Measurements from ENCODE around the gene CLEC2L. TPM values are rescaled to one million over a fixed set of nuclear protein-coding genes. Genes with fewer than 3 reads are reported as not detected.

Gene CLEC2L
- total and polyA plus RNA-seq, 2 of the 4 experiments (the other 2 are of a cell fraction): not detected

DNA sequence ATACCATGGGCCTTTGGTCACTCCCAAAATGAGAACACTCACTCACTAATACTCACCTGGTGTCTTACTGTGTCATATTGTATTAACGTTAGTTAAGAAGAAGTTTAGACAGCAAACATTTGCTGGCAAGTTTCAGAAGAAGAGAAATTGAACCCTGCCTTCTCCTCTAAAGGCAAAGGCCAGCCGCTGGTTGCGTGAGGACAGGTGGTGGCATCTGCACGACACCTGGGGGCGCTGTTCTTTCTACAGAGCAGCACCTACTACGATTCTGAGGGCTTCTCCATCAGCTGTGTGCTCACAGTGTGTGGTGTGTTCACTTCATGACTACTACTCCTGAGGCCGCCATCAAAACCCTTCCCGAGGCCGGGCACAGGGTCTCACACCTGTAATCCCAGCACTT, 17.9 kb upstream of the CLEC2L start:
- ATAC-seq (ENCODE audit: low read depth): no peak

More for the DNA sequence above, 17.9 kb upstream of the CLEC2L start:
- no peak overlapping the region for H3K56ac ChIP-seq (ENCODE audit: extremely low read depth, insufficient read depth, low read length)
- H3K27ac ChIP-seq (ENCODE audit: insufficient read depth, low read length): no peak overlapping the region
- H3K9me3 ChIP-seq (ENCODE audit: control insufficient read depth, insufficient read depth, low read length): no peaks in the 10 kb centered on the region
- in situ Hi-C loops (cut with MboI; ENCODE audit: low sequenced_read_pairs) (no loop called here), intact Hi-C loops (cut with micrococcal nuclease) (no loop called here), dilution Hi-C loops (cut with HindIII; ENCODE audit: low sequenced_read_pairs, unreplicated experiment) (no loop called here)
- H3K4ac ChIP-seq (ENCODE audit: low read depth, low read length): no peak overlapping the region
- ChIA-PET CTCF (no interaction called here), POLR2A (ENCODE audit: unreplicated experiment) (no interaction called here)
- H3K79me1 ChIP-seq (ENCODE audit: low read depth in 1 of 2, low read length in 2 of 2): no peaks in the 10 kb centered on the region
- H4K91ac ChIP-seq (ENCODE audit: insufficient read depth, low read depth, low read length): no peak overlapping the region
- no peak overlapping the region for H3K18ac ChIP-seq (ENCODE audit: low read depth, low read length)
- no peak overlapping the region for H2BK120ac ChIP-seq (ENCODE audit: low read depth, low read length)
- H2BK15ac ChIP-seq (ENCODE audit: low read depth, low read length): no peak overlapping the region
- no TSS peak for BruUV-seq (replicated peaks)
- no peak overlapping the region for H2AFZ ChIP-seq (replicated peaks; ENCODE audit: low read length, poor library complexity)
- H3K9ac ChIP-seq (ENCODE audit: low read depth, low read length): no peak overlapping the region
- H3K14ac ChIP-seq (replicated peaks; ENCODE audit: low read depth, low read length): no peak overlapping the region
- no peaks in the 10 kb centered on the region for H3K9me1 ChIP-seq (ENCODE audit: insufficient read depth, low read length)
- no peak for TF ChIP-seq NFE2L2 (IDR thresholded peaks at IDR 0.05; ENCODE audit: low read depth, low read length)
- peak; percentile 20; the same call in 1 of the 2 replicates for TF ChIP-seq RAD21 (IDR thresholded peaks at IDR 0.05; ENCODE audit: low read length)
- 0 out of 2 replicates have a peak, but pooled peaks have one; percentile 24 for TF ChIP-seq SMC3 (IDR thresholded peaks at IDR 0.05; ENCODE audit: low read depth, low read length)
- H2AK9ac ChIP-seq (replicated peaks; ENCODE audit: low read depth, low read length, poor library complexity): no peak overlapping the region
- no peak overlapping the region for H2BK20ac ChIP-seq (ENCODE audit: low read depth, low read length)
- no peak overlapping the region for H4K5ac ChIP-seq (ENCODE audit: low read depth, low read length)
- H3K4me3 ChIP-seq (ENCODE audit: insufficient read depth, low read depth, low read length): no peak overlapping the region
- no peak overlapping the region for H2AK5ac ChIP-seq (ENCODE audit: low read depth, low read length)
- H2BK5ac ChIP-seq (ENCODE audit: low read depth, low read length, poor library complexity, severe bottlenecking): no peak overlapping the region
- DNase-seq: no peak
- no peaks in the 10 kb centered on the region for H3K4me1 ChIP-seq (ENCODE audit: control insufficient read depth, insufficient read depth, low read length)
- peaks cover 9% of the 10 kb centered on the region; the same call in 1 of the 2 replicates for H3K27me3 ChIP-seq (ENCODE audit: control insufficient read depth, insufficient read depth, low read length)
- H4K8ac ChIP-seq (ENCODE audit: low read depth in 2 of 2, low read length in 2 of 2): no peak overlapping the region
- H3K4me2 ChIP-seq (ENCODE audit: low read depth, low read length): no peak overlapping the region
- H3K36me3 ChIP-seq (ENCODE audit: control insufficient read depth, insufficient read depth, low read length): no peaks in the 10 kb centered on the region
- no peak overlapping the region for H3K23ac ChIP-seq (ENCODE audit: low read depth, low read length)
- H4K20me1 ChIP-seq (ENCODE audit: insufficient read depth, low read length): no peaks in the 10 kb centered on the region
- 20% methylated on average over 1 of the region's 9 CpGs; no CpG with 5 or more reads in 1 of the 2 experiments for WGBS, 2 experiments (ENCODE audit: extremely low coverage in 2 of 2, insufficient read length in 1 of 2)

Measured in IMR-90 (cell line).